ENCODE results near the gene CTAG1B. TPM values are rescaled to one million over a fixed set of nuclear protein-coding genes. Genes with fewer than 3 reads are reported as not detected.

Gene CTAG1B
- total RNA-seq (2014; rRNA removed; shearing (Covaris generic)): 22.1 and 66.2 TPM in 2 replicates

GRCh38 chrX:154619182-154619581 lies at the start of gene CTAG1B:
TSS of gene CTAG1B (minus strand) at chrX:154619282. CDS start at chrX:154619218, 64 bp downstream.

DNA sequence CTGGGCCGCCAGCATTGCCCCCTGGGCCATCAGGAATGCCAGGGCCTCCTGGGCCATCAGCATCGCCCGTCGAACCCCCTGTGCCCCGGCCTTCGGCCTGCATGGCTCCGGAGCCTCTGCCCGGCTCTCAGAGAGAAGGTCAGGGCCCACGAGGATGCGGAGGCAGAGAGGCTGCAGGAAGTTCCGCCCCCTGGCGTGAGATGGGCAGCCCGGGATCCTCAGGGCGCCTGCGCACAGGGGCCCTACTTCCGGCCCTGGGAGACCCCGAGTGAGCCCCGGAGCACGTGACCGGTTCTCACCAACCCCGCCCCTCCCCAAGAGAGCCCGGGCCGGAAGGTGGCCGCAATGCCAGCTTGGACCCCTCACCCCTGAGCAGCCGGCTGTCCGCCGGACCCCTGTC lies 34.3 kb upstream of the CTAG1B start, which contains the start of gene CTAG2:
CTAG2 (minus strand) TSS at position 167 of the 400 bp plus-strand sequence; CDS start at position 103, 64 bp downstream.

GRCh38 chrX:154584585-154585183 lies 34.4 kb downstream of the CTAG1B start, which contains the start of gene CTAG1A:
TSS of gene CTAG1A (plus strand) at chrX:154585133. CDS start at chrX:154585207, 74 bp downstream.

Small RNA genes lying within 50 kb of the gene (small RNA-seq; reads per million reads assigned to genes)
- gene AC244090.1 (not detected), gene AC244107.2 (not detected)

Other genes starting within 250 kb of the CTAG1B start
- 1,311 and 1,391 TPM in 2 replicates for gene FLNA, start 244.6 kb downstream of the CTAG1B start, total RNA-seq (2014; rRNA removed; shearing (Covaris generic))
- gene EMD, start 240.0 kb downstream of the CTAG1B start, total RNA-seq (2014; rRNA removed; shearing (Covaris generic)): 22.3 and 36.3 TPM in 2 replicates
- gene RPL10, start 220.9 kb downstream of the CTAG1B start, total RNA-seq (2014; rRNA removed; shearing (Covaris generic)): 3,309 and 3,903 TPM in 2 replicates
- gene DNASE1L1, start 210.0 kb downstream of the CTAG1B start, total RNA-seq (2014; rRNA removed; shearing (Covaris generic)): 28.8 and 32.3 TPM in 2 replicates
- gene TAFAZZIN, start 207.7 kb downstream of the CTAG1B start, total RNA-seq (2014; rRNA removed; shearing (Covaris generic)): 27.1 and 34.7 TPM in 2 replicates
- gene ATP6AP1, start 190.6 kb downstream of the CTAG1B start, total RNA-seq (2014; rRNA removed; shearing (Covaris generic)): 37.5 and 48.8 TPM in 2 replicates
- gene GDI1, start 182.1 kb downstream of the CTAG1B start, total RNA-seq (2014; rRNA removed; shearing (Covaris generic)): 111 and 121 TPM in 2 replicates
- gene FAM50A, start 175.1 kb downstream of the CTAG1B start, total RNA-seq (2014; rRNA removed; shearing (Covaris generic)): 68.2 and 70.8 TPM in 2 replicates
- 6.0 and 9.8 TPM in 2 replicates for gene PLXNA3, start 161.0 kb downstream of the CTAG1B start, total RNA-seq (2014; rRNA removed; shearing (Covaris generic))
- 35.6 and 38.9 TPM in 2 replicates for gene LAGE3, start 140.0 kb downstream of the CTAG1B start, total RNA-seq (2014; rRNA removed; shearing (Covaris generic))
- 55.6 and 59.8 TPM in 2 replicates for gene UBL4A, start 132.7 kb downstream of the CTAG1B start, total RNA-seq (2014; rRNA removed; shearing (Covaris generic))
- gene SLC10A3, start 128.7 kb downstream of the CTAG1B start, total RNA-seq (2014; rRNA removed; shearing (Covaris generic)): 23.3 and 28.2 TPM in 2 replicates
- gene FAM3A, start 103.0 kb downstream of the CTAG1B start, total RNA-seq (2014; rRNA removed; shearing (Covaris generic)): 43.0 and 45.9 TPM in 2 replicates
- gene G6PD, start 72.4 kb downstream of the CTAG1B start, total RNA-seq (2014; rRNA removed; shearing (Covaris generic)): 66.1 and 71.8 TPM in 2 replicates
- gene IKBKG, start 71.7 kb downstream of the CTAG1B start, total RNA-seq (2014; rRNA removed; shearing (Covaris generic)): 19.2 and 20.7 TPM in 2 replicates
- 581 and 722 TPM in 2 replicates for gene CTAG1A, start 34.1 kb downstream of the CTAG1B start, total RNA-seq (2014; rRNA removed; shearing (Covaris generic))
- gene CTAG2, start 34.3 kb upstream of the CTAG1B start, total RNA-seq (2014; rRNA removed; shearing (Covaris generic)): 2.5 TPM in 2 replicates
- gene GAB3, start 131.8 kb upstream of the CTAG1B start, total RNA-seq (2014; rRNA removed; shearing (Covaris generic)): 0.04 and 0.24 TPM in 2 replicates
- gene DKC1, start 143.6 kb upstream of the CTAG1B start, total RNA-seq (2014; rRNA removed; shearing (Covaris generic)): 136 and 142 TPM in 2 replicates
- gene MPP1, start 186.2 kb upstream of the CTAG1B start, total RNA-seq (2014; rRNA removed; shearing (Covaris generic)): 6.6 and 9.6 TPM in 2 replicates
- gene SMIM9, start 215.4 kb upstream of the CTAG1B start, total RNA-seq (2014; rRNA removed; shearing (Covaris generic)): not detected in 2 replicates

Measured in A375 (cell line).